ENCODE measurements around the gene RHO.

DNA sequence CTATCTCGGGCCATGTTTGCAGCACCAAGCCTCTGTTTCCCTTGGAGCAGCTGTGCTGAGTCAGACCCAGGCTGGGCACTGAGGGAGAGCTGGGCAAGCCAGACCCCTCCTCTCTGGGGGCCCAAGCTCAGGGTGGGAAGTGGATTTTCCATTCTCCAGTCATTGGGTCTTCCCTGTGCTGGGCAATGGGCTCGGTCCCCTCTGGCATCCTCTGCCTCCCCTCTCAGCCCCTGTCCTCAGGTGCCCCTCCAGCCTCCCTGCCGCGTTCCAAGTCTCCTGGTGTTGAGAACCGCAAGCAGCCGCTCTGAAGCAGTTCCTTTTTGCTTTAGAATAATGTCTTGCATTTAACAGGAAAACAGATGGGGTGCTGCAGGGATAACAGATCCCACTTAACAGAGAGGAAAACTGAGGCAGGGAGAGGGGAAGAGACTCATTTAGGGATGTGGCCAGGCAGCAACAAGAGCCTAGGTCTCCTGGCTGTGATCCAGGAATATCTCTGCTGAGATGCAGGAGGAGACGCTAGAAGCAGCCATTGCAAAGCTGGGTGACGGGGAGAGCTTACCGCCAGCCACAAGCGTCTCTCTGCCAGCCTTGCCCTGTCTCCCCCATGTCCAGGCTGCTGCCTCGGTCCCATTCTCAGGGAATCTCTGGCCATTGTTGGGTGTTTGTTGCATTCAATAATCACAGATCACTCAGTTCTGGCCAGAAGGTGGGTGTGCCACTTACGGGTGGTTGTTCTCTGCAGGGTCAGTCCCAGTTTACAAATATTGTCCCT is 1.2 kb downstream of the RHO start:
- TF ChIP-seq, protein P1, sequence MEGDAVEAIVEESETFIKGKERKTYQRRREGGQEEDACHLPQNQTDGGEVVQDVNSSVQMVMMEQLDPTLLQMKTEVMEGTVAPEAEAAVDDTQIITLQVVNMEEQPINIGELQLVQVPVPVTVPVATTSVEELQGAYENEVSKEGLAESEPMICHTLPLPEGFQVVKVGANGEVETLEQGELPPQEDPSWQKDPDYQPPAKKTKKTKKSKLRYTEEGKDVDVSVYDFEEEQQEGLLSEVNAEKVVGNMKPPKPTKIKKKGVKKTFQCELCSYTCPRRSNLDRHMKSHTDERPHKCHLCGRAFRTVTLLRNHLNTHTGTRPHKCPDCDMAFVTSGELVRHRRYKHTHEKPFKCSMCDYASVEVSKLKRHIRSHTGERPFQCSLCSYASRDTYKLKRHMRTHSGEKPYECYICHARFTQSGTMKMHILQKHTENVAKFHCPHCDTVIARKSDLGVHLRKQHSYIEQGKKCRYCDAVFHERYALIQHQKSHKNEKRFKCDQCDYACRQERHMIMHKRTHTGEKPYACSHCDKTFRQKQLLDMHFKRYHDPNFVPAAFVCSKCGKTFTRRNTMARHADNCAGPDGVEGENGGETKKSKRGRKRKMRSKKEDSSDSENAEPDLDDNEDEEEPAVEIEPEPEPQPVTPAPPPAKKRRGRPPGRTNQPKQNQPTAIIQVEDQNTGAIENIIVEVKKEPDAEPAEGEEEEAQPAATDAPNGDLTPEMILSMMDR (IDR thresholded peaks at IDR 0.05): no peak
- no peak for TF ChIP-seq POLR2AphosphoS5 (IDR thresholded peaks at IDR 0.05)
- TF ChIP-seq POLR2A (IDR thresholded peaks at IDR 0.05): no peak
- TF ChIP-seq EP300 (IDR thresholded peaks at IDR 0.05): no peak

All from gastroesophageal sphincter (tissue), 3 donors.